Osteoblast (primary cell): Measurements from ENCODE around the gene COL15A1. TPM values are rescaled to one million over a fixed set of nuclear protein-coding genes. Genes with fewer than 3 reads are reported as not detected.

Experiments
- DNase-seq: peaks from one replicate; pipeline ENCODE4 v3.0.0; 2011; ENCODE audit warnings: low spot score, mixed read lengths; ENCODE audit not compliant: insufficient read length; ENCODE audit errors: missing footprints
- H2AFZ ChIP-seq: 2 replicates; pipeline ENCODE4 v1.6.0; 2011; ENCODE audit warnings: mild to moderate bottlenecking, low read length
- H3K27ac ChIP-seq: 2 replicates; pipeline ENCODE4 v1.5.1; 2011; ENCODE audit warnings: mild to moderate bottlenecking, low read depth, low read length, moderate library complexity
- H3K27me3 ChIP-seq: 2 replicates; pipeline ENCODE4 v1.6.0; 2012; ENCODE audit warnings: mild to moderate bottlenecking, control low read depth, inconsistent platforms, low read length, moderate library complexity; ENCODE audit not compliant: insufficient read depth
- H3K36me3 ChIP-seq: 2 replicates; pipeline ENCODE4 v1.5.1; 2011; ENCODE audit warnings: mild to moderate bottlenecking, low read length, control low read depth, moderate library complexity; ENCODE audit not compliant: insufficient read depth
- H3K4me1 ChIP-seq: 2 replicates; pipeline ENCODE4 v1.5.1; 2011; ENCODE audit warnings: mild to moderate bottlenecking, low read length, control low read depth, moderate library complexity; ENCODE audit not compliant: insufficient read depth
- H3K4me2 ChIP-seq: 2 replicates; pipeline ENCODE4 v1.6.0; 2011; ENCODE audit warnings: mild to moderate bottlenecking, low read length; ENCODE audit not compliant: insufficient read depth
- H3K4me3 ChIP-seq: fragments of 200-600 bp; sonication (generic); 3 replicates; pipeline ENCODE4 v1.5.1; 2012; ENCODE audit warnings: mild to moderate bottlenecking, low read length, inconsistent platforms; ENCODE audit not compliant: insufficient read depth
- H3K79me2 ChIP-seq: 2 replicates; pipeline ENCODE4 v1.6.0; 2012; ENCODE audit warnings: mild to moderate bottlenecking, low read length, control low read depth, inconsistent platforms; ENCODE audit not compliant: insufficient read depth
- H3K9me3 ChIP-seq: 2 replicates; pipeline ENCODE4 v1.5.1; 2011; ENCODE audit warnings: low read depth, low read length, control low read depth
- H4K20me1 ChIP-seq: 2 replicates; pipeline ENCODE4 v1.6.0; 2012; ENCODE audit warnings: mild to moderate bottlenecking, low read length, control low read depth; ENCODE audit not compliant: insufficient read depth
- CTCF ChIP-seq: IDR thresholded peaks from 2 replicates; pipeline ENCODE4 v1.5.1; 2011; ENCODE audit warnings: mild to moderate bottlenecking, low read depth, low read length, moderate library complexity; ENCODE audit errors: extremely low read depth
- total RNA-seq: library from RNA; depleted of rRNA; stranded (reverse); fragments of >200 nt; gene quantifications from 2 replicates; pipeline ENCODE4 v1.2.3, GENCODE V29; 2012

COL15A1 gene
- total RNA-seq, 1 donor = 29.3 TPM

GRCh38 chr9:98973171-98973570, 29.5 kb downstream of the COL15A1 start:
- TF ChIP-seq CTCF = no peak
- no peaks in the 10 kb centered on the region for H3K36me3 ChIP-seq
- H4K20me1 ChIP-seq = no peaks in the 10 kb centered on the region

GRCh38 chr9:98973576-98973975, 29.9 kb downstream of the COL15A1 start:
- no peak overlapping the region for H3K4me3 ChIP-seq
- no peaks in the 10 kb centered on the region for H4K20me1 ChIP-seq
- H2AFZ ChIP-seq = no peak overlapping the region
- H3K4me1 ChIP-seq = peaks cover 5% of the 10 kb centered on the region
- no peak overlapping the region for H3K27ac ChIP-seq
- no peaks in the 10 kb centered on the region for H3K36me3 ChIP-seq
- no peaks in the 10 kb centered on the region for H3K9me3 ChIP-seq
- no peak for TF ChIP-seq CTCF
- H3K4me2 ChIP-seq = no peak overlapping the region
- no peak for DNase-seq
- H3K27me3 ChIP-seq = peaks cover 86% of the 10 kb centered on the region
- H3K79me2 ChIP-seq = no peaks in the 10 kb centered on the region

More at GRCh38 chr9:98973171-98973570, 29.5 kb downstream of the COL15A1 start:
- Histone ChIP-seq H3K4me3 (no peak overlapping the region), H3K27ac (no peak overlapping the region), H3K79me2 (no peaks in the 10 kb centered on the region), H3K9me3 (no peaks in the 10 kb centered on the region), H3K4me1 (peaks cover 5% of the 10 kb centered on the region), H3K27me3 (peaks cover 85% of the 10 kb centered on the region), H2AFZ (no peak overlapping the region), H3K4me2 (no peak overlapping the region)
- DNase-seq = no peak

- no peak overlapping the region for H3K27ac ChIP-seq
- H3K4me1 ChIP-seq = peaks cover 5% of the 10 kb centered on the region
- no peak for TF ChIP-seq CTCF
- no peaks in the 10 kb centered on the region for H3K36me3 ChIP-seq
- peaks cover 86% of the 10 kb centered on the region for H3K27me3 ChIP-seq
- H3K9me3 ChIP-seq = no peaks in the 10 kb centered on the region
- H3K4me3 ChIP-seq = no peak overlapping the region
- H3K4me2 ChIP-seq = no peak overlapping the region
- no peaks in the 10 kb centered on the region for H3K79me2 ChIP-seq
- H4K20me1 ChIP-seq = no peaks in the 10 kb centered on the region
- no peak overlapping the region for H2AFZ ChIP-seq
- DNase-seq = no peak
Measured at GRCh38 chr9:98974106-98974505, 30.4 kb downstream of the COL15A1 start.

GRCh38 chr9:98974554-98974953, 30.8 kb downstream of the COL15A1 start:
- Histone ChIP-seq H4K20me1 (no peaks in the 10 kb centered on the region), H3K4me1 (peaks cover 5% of the 10 kb centered on the region), H3K79me2 (no peaks in the 10 kb centered on the region), H3K27ac (no peak overlapping the region), H3K27me3 (peaks cover 86% of the 10 kb centered on the region), H3K9me3 (no peaks in the 10 kb centered on the region), H3K4me2 (no peak overlapping the region), H2AFZ (no peak overlapping the region), H3K4me3 (no peak overlapping the region), H3K36me3 (no peaks in the 10 kb centered on the region)
- TF ChIP-seq CTCF = no peak
- no peak for DNase-seq
